Neural cell (in vitro differentiated cells): ENCODE results near the gene AHCYL1.

ENCODE experiments used
- EP300 ChIP-seq: fragments of 450-650 bp; conservative IDR thresholded peaks from 2 replicates; pipeline ENCODE4 v1.6.1; 2014; ENCODE audit warnings: antibody characterized with exemption, mild to moderate bottlenecking, moderate library complexity; ENCODE audit not compliant: poor library complexity, severe bottlenecking
- EZH2 ChIP-seq: fragments of 200-600, 300-800 bp; shearing (Covaris generic), sonication (generic); IDR thresholded peaks from 2 replicates; pipeline ENCODE4 v1.6.1; 2014; ENCODE audit warnings: antibody characterized with exemption, low read length, borderline replicate concordance, mild to moderate bottlenecking; ENCODE audit not compliant: insufficient read depth, poor library complexity, severe bottlenecking
- POLR2AphosphoS5 ChIP-seq: IDR thresholded peaks from 2 replicates; pipeline ENCODE4 v1.6.1; 2012
- TAF1 ChIP-seq: IDR thresholded peaks from 2 replicates; pipeline ENCODE4 v1.6.1; 2012; ENCODE audit warnings: low read depth
- TF ChIP-seq, protein P1 (sequence below): fragments of 450-650 bp; IDR thresholded peaks from 2 replicates; pipeline ENCODE4 v1.5.1; 2014; ENCODE audit warnings: antibody characterized with exemption, mild to moderate bottlenecking, moderate library complexity; ENCODE audit not compliant: poor library complexity, severe bottlenecking
- TF ChIP-seq, protein P2 (sequence below): IDR thresholded peaks from 2 replicates; pipeline ENCODE4 v1.6.1; 2012; ENCODE audit warnings: borderline replicate concordance

DNA sequence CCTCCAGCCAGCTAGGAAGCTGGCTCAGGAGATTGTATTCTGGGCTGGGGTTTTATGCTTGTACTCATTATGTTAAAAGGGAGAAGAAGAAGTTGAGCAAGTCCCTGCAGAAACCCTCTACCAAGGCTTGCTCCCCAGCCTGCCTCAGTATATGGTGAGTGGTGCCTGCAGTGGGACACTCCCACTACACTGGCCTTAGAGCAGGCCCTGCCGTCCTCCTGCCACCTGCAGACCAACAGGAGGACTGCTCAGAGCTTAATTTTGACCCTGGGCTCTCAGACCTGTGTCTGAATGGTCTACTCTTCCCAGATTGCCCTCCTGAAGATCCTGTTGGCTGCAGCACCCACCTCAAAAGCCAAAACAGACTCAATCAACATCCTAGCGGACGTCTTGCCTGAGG is 62.9 kb downstream of the AHCYL1 start:
- TF ChIP-seq, protein P1, sequence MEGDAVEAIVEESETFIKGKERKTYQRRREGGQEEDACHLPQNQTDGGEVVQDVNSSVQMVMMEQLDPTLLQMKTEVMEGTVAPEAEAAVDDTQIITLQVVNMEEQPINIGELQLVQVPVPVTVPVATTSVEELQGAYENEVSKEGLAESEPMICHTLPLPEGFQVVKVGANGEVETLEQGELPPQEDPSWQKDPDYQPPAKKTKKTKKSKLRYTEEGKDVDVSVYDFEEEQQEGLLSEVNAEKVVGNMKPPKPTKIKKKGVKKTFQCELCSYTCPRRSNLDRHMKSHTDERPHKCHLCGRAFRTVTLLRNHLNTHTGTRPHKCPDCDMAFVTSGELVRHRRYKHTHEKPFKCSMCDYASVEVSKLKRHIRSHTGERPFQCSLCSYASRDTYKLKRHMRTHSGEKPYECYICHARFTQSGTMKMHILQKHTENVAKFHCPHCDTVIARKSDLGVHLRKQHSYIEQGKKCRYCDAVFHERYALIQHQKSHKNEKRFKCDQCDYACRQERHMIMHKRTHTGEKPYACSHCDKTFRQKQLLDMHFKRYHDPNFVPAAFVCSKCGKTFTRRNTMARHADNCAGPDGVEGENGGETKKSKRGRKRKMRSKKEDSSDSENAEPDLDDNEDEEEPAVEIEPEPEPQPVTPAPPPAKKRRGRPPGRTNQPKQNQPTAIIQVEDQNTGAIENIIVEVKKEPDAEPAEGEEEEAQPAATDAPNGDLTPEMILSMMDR = no peak
- no peak for TF ChIP-seq TAF1
- TF ChIP-seq, protein P2, sequence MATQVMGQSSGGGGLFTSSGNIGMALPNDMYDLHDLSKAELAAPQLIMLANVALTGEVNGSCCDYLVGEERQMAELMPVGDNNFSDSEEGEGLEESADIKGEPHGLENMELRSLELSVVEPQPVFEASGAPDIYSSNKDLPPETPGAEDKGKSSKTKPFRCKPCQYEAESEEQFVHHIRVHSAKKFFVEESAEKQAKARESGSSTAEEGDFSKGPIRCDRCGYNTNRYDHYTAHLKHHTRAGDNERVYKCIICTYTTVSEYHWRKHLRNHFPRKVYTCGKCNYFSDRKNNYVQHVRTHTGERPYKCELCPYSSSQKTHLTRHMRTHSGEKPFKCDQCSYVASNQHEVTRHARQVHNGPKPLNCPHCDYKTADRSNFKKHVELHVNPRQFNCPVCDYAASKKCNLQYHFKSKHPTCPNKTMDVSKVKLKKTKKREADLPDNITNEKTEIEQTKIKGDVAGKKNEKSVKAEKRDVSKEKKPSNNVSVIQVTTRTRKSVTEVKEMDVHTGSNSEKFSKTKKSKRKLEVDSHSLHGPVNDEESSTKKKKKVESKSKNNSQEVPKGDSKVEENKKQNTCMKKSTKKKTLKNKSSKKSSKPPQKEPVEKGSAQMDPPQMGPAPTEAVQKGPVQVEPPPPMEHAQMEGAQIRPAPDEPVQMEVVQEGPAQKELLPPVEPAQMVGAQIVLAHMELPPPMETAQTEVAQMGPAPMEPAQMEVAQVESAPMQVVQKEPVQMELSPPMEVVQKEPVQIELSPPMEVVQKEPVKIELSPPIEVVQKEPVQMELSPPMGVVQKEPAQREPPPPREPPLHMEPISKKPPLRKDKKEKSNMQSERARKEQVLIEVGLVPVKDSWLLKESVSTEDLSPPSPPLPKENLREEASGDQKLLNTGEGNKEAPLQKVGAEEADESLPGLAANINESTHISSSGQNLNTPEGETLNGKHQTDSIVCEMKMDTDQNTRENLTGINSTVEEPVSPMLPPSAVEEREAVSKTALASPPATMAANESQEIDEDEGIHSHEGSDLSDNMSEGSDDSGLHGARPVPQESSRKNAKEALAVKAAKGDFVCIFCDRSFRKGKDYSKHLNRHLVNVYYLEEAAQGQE = no peak
- no peak for TF ChIP-seq POLR2AphosphoS5
- TF ChIP-seq EP300 = no peak
- TF ChIP-seq EZH2 = no peak
